Neural progenitor cell (in vitro differentiated cells): Measurements from ENCODE around the gene ACACA. TPM values are rescaled to one million over a fixed set of nuclear protein-coding genes. Genes with fewer than 3 reads are reported as not detected.

Experiments
- DNase-seq: peaks from one replicate; pipeline ENCODE4 v3.0.0-alpha.2; 2016; ENCODE audit warnings: low spot score
- H2AFZ ChIP-seq: fragments of 200-600 bp; sonication (generic); replicated peaks from 2 replicates; pipeline ENCODE4 v1.6.1; 2016; ENCODE audit warnings: antibody characterized with exemption
- H3F3A ChIP-seq: fragments of 200-600 bp; sonication (generic); 2 replicates; pipeline ENCODE4 v1.6.1; 2016; ENCODE audit warnings: antibody characterized with exemption, low read depth
- H3K27ac ChIP-seq: fragments of 200-600 bp; sonication (generic); 2 replicates; pipeline ENCODE4 v1.5.1; 2016; ENCODE audit warnings: mild to moderate bottlenecking
- H3K27me3 ChIP-seq: fragments of 200-600 bp; sonication (generic); 2 replicates; pipeline ENCODE4 v1.6.1; 2016; ENCODE audit warnings: mild to moderate bottlenecking, moderate library complexity
- H3K36me3 ChIP-seq: fragments of 200-600 bp; sonication (generic); 2 replicates; pipeline ENCODE4 v1.5.1; 2016
- H3K4me1 ChIP-seq: fragments of 200-600 bp; sonication (generic); 2 replicates; pipeline ENCODE4 v1.6.1; 2016; ENCODE audit warnings: mixed run types
- H3K4me2 ChIP-seq: fragments of 200-600 bp; sonication (generic); 2 replicates; pipeline ENCODE4 v1.6.1; 2016
- H3K4me3 ChIP-seq: fragments of 200-600 bp; sonication (generic); 2 replicates; pipeline ENCODE4 v1.5.1; 2016
- H3K79me2 ChIP-seq: fragments of 200-600 bp; sonication (generic); 2 replicates; pipeline ENCODE4 v1.6.1; 2016; ENCODE audit warnings: low read depth
- H3K9ac ChIP-seq: fragments of 200-600 bp; sonication (generic); 2 replicates; pipeline ENCODE4 v1.6.1; 2016
- H3K9me3 ChIP-seq: fragments of 200-600 bp; sonication (generic); 2 replicates; pipeline ENCODE4 v1.5.1; 2016; ENCODE audit warnings: low read depth
- H4K20me1 ChIP-seq: fragments of 200-600 bp; sonication (generic); 2 replicates; pipeline ENCODE4 v1.6.1; 2016; ENCODE audit warnings: low read depth
- H3K27ac Mint-ChIP-seq: 3 replicates; pipeline ENCODE4 v1.8.0; 2021; ENCODE audit warnings: mixed read lengths
- H3K27me3 Mint-ChIP-seq: 2 replicates; pipeline ENCODE4 v1.8.0; 2022; ENCODE audit warnings: low read depth, mild to moderate bottlenecking, inconsistent platforms, moderate library complexity, mixed read lengths; ENCODE audit not compliant: insufficient read depth
- H3K36me3 Mint-ChIP-seq: 3 replicates; pipeline ENCODE4 v1.8.0; 2021; ENCODE audit warnings: mixed read lengths
- H3K4me1 Mint-ChIP-seq: 3 replicates; pipeline ENCODE4 v1.8.0; 2021; ENCODE audit warnings: mixed read lengths
- H3K4me3 Mint-ChIP-seq: 3 replicates; pipeline ENCODE4 v1.8.0; 2021; ENCODE audit warnings: mild to moderate bottlenecking, moderate library complexity, mixed read lengths
- H3K9me3 Mint-ChIP-seq: 3 replicates; pipeline ENCODE4 v1.8.0; 2020; ENCODE audit warnings: mixed read lengths
- EZH2 ChIP-seq: fragments of 200-600 bp; sonication (generic); IDR thresholded peaks from 2 replicates; pipeline ENCODE4 v1.6.1; 2017; ENCODE audit warnings: antibody characterized with exemption, mild to moderate bottlenecking, moderate library complexity
- EZH2phosphoT487 ChIP-seq: fragments of 200-600 bp; sonication (generic); IDR thresholded peaks from 2 replicates; pipeline ENCODE4 v1.6.1; 2017; ENCODE audit warnings: antibody characterized with exemption
- total RNA-seq: library from RNA; depleted of rRNA; stranded (reverse); fragments of >200 nt; gene quantifications from 2 replicates; pipeline ENCODE4 v1.2.3, GENCODE V29; 2015; ENCODE audit warnings: low replicate concordance
- TF ChIP-seq, protein P1 (sequence below): fragments of 200-600 bp; sonication (generic); IDR thresholded peaks from 2 replicates; pipeline ENCODE4 v1.5.1; 2017; ENCODE audit warnings: antibody characterized with exemption, mild to moderate bottlenecking

The ACACA gene
- total RNA-seq, 1 donor from 2014 or later: 88.6 TPM

DNA sequence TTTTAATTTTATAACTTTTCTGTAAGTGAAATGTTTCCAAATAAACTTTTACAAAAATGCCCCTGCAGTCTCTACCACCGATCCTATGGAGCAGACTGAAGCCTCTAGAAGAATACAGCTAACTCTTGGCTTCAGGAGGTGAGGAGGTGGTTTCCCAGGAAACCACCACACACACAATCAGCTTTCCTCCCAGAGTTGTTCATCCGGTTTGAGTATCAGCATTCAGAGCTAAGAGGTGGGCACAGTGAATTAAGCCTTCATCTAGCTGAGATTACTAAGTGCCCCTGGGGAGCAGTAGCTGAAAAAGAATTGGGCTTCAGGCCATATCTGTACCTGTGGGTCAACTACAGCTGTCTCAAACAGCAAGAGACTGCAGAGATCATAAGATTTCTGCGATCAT lies 318.2 kb downstream of the ACACA start:
- no peak overlapping the region for H3K9ac ChIP-seq
- H3K4me3 ChIP-seq: no peak overlapping the region
- no peaks in the 10 kb centered on the region for H3K79me2 ChIP-seq
- H3K27ac Mint-ChIP-seq: no peak overlapping the region
- H3F3A ChIP-seq: peaks cover 12% of the 10 kb centered on the region
- H4K20me1 ChIP-seq: no peaks in the 10 kb centered on the region
- H3K27ac ChIP-seq: no peak overlapping the region
- peaks cover 8% of the 10 kb centered on the region for H3K36me3 ChIP-seq
- no peaks in the 10 kb centered on the region for H3K9me3 ChIP-seq
- TF ChIP-seq, protein P1, sequence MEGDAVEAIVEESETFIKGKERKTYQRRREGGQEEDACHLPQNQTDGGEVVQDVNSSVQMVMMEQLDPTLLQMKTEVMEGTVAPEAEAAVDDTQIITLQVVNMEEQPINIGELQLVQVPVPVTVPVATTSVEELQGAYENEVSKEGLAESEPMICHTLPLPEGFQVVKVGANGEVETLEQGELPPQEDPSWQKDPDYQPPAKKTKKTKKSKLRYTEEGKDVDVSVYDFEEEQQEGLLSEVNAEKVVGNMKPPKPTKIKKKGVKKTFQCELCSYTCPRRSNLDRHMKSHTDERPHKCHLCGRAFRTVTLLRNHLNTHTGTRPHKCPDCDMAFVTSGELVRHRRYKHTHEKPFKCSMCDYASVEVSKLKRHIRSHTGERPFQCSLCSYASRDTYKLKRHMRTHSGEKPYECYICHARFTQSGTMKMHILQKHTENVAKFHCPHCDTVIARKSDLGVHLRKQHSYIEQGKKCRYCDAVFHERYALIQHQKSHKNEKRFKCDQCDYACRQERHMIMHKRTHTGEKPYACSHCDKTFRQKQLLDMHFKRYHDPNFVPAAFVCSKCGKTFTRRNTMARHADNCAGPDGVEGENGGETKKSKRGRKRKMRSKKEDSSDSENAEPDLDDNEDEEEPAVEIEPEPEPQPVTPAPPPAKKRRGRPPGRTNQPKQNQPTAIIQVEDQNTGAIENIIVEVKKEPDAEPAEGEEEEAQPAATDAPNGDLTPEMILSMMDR: no peak
- TF ChIP-seq EZH2phosphoT487: no peak
- no peak for TF ChIP-seq EZH2
- peaks cover 14% of the 10 kb centered on the region for H3K4me1 ChIP-seq
- no peaks in the 10 kb centered on the region for H3K27me3 ChIP-seq
- peaks cover 28% of the 10 kb centered on the region for H3K4me1 Mint-ChIP-seq
- no peak for DNase-seq
- peaks cover 4% of the 10 kb centered on the region for H3K27me3 Mint-ChIP-seq
- H3K9me3 Mint-ChIP-seq: no peaks in the 10 kb centered on the region
- H3K4me2 ChIP-seq: no peak overlapping the region
- H3K4me3 Mint-ChIP-seq: no peak overlapping the region
- peaks cover 27% of the 10 kb centered on the region for H3K36me3 Mint-ChIP-seq
- H2AFZ ChIP-seq: no peak overlapping the region

DNA sequence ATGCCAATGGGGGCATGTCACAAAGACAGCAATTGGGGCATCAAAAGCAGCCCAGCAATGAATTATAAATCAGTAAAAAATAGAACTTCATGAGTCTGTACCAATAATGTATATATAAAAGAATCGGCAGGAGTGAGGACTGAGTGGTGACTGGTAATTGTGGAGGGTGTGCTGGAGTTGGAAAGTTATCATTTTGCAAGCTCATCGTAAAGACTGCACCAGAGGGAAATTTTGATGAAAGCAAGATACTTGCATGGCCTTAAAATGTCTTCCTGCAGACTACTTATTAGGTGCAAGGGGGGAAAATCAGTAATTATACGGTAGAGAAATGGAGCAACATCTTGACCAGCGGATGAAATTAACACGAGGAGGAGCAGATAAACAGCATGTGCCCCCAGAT lies 319.0 kb downstream of the ACACA start:
- Histone ChIP-seq H3K4me3 (no peak overlapping the region), H3K4me1 (peaks cover 22% of the 10 kb centered on the region), H3F3A (peaks cover 14% of the 10 kb centered on the region), H2AFZ (no peak overlapping the region), H4K20me1 (no peaks in the 10 kb centered on the region), H3K9me3 (no peaks in the 10 kb centered on the region), H3K27me3 (no peaks in the 10 kb centered on the region), H3K9ac (no peak overlapping the region), H3K36me3 (peaks cover 8% of the 10 kb centered on the region), H3K27ac (no peak overlapping the region), H3K79me2 (no peaks in the 10 kb centered on the region), H3K4me2 (no peak overlapping the region)
- Mint-ChIP-seq H3K4me1 (peaks cover 28% of the 10 kb centered on the region), H3K9me3 (no peaks in the 10 kb centered on the region), H3K4me3 (no peak overlapping the region), H3K36me3 (peaks cover 27% of the 10 kb centered on the region), H3K27me3 (peaks cover 4% of the 10 kb centered on the region), H3K27ac (no peak overlapping the region)
- no peak for DNase-seq
- TF ChIP-seq EZH2 (no peak), EZH2phosphoT487 (no peak)
- TF ChIP-seq, protein P1: no peak

DNA sequence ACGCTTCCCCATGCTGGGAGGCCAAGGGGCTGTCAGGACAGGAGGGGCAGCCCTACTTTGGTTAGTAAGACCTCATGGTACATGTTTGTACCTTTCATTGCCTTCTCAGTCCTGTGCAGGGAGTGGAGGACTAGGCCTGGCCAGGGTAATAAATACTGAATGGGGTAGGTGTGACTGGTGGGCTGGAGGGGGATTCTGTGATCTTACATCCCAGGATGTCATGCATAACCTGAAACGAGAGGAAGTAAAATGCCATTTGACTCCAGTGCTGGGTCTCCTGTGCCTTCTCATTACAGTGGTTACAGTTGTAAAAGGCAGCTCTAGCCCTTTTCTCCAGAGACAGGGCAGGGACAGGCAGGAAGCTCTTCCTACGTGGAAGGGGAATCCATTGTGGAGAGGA lies 319.7 kb downstream of the ACACA start:
- no peak overlapping the region for H3K4me3 ChIP-seq
- H4K20me1 ChIP-seq: no peaks in the 10 kb centered on the region
- H3K27ac Mint-ChIP-seq: no peak overlapping the region
- no peaks in the 10 kb centered on the region for H3K9me3 ChIP-seq
- DNase-seq: no peak
- H3K79me2 ChIP-seq: no peaks in the 10 kb centered on the region
- no peak overlapping the region for H3K4me2 ChIP-seq
- H3K27me3 Mint-ChIP-seq: peaks cover 8% of the 10 kb centered on the region
- no peaks in the 10 kb centered on the region for H3K27me3 ChIP-seq
- H3K4me1 ChIP-seq: peaks cover 29% of the 10 kb centered on the region
- TF ChIP-seq EZH2 (no peak), EZH2phosphoT487 (no peak)
- TF ChIP-seq, protein P1: no peak
- H3K27ac ChIP-seq: no peak overlapping the region
- peaks cover 8% of the 10 kb centered on the region for H3K36me3 ChIP-seq
- H3K4me1 Mint-ChIP-seq: peaks cover 31% of the 10 kb centered on the region
- peaks cover 14% of the 10 kb centered on the region for H3F3A ChIP-seq
- peaks cover 27% of the 10 kb centered on the region for H3K36me3 Mint-ChIP-seq
- H2AFZ ChIP-seq: no peak overlapping the region
- no peak overlapping the region for H3K9ac ChIP-seq
- no peak overlapping the region for H3K4me3 Mint-ChIP-seq
- no peaks in the 10 kb centered on the region for H3K9me3 Mint-ChIP-seq
